Ascending aorta (tissue), 2 donors: ENCODE measurements around the gene WDCP. TPM values are rescaled to one million over a fixed set of nuclear protein-coding genes. Genes with fewer than 3 reads are reported as not detected.
A peak's percentile ranks its signal among the peaks of the same experiment; 100 is the strongest.

ENCODE experiments used
- DNase-seq, 2 donors: peaks; one replicate each; pipeline ENCODE4 v3.0.0-alpha.2; 2019; ENCODE audit warnings: low spot score in 2 of 2
- H3K27ac ChIP-seq, 2 donors: fragments of 200-600 bp; sonication (generic); one replicate each; pipeline ENCODE4 v1.5.1; 2016 to 2017; ENCODE audit warnings: mild to moderate bottlenecking in 1 of 2
- H3K27me3 ChIP-seq: fragments of 200-600 bp; sonication (generic); one replicate; pipeline ENCODE4 v1.5.1; 2017
- H3K36me3 ChIP-seq, 2 donors: fragments of 200-600 bp; sonication (generic); one replicate each; pipeline ENCODE4 v1.5.1; 2016
- H3K4me1 ChIP-seq, 2 donors: fragments of 200-600 bp; sonication (generic); one replicate each; pipeline ENCODE4 v1.5.1; 2016 to 2017; ENCODE audit warnings: mild to moderate bottlenecking in 1 of 2
- H3K4me3 ChIP-seq, 2 donors: fragments of 200-600 bp; sonication (generic); one replicate each; pipeline ENCODE4 v1.5.1; 2016 to 2017; ENCODE audit warnings: mild to moderate bottlenecking in 1 of 2
- H3K9me3 ChIP-seq, 2 donors: fragments of 200-600 bp; sonication (generic); one replicate each; pipeline ENCODE4 v1.5.1; 2016
- intact Hi-C: fragments of 100-400 bp; cut with DNase I; formaldehyde crosslinking; loops from one replicate; pipeline ENCODE4 v1.15.1; 2023
- total RNA-seq: library from RNA; depleted of rRNA; stranded (reverse); fragments of >200 nt; gene quantifications from one replicate; pipeline ENCODE4 v1.1.0, GENCODE V29; 2016
- TF ChIP-seq, protein P1 (sequence below), 3 experiments: fragments of 200-600 bp in 2 of 3; fragments of 450-650 bp in 1 of 3; sonication (generic) in 2 of 3; IDR thresholded peaks; one replicate each; pipeline ENCODE4 v1.5.1; 2016 to 2019; ENCODE audit warnings: antibody characterized with exemption in 3 of 3, mild to moderate bottlenecking in 1 of 3, moderate library complexity in 1 of 3

WDCP gene
- total RNA-seq, 1 donor from 2014 or later: 1.9 TPM

DNA sequence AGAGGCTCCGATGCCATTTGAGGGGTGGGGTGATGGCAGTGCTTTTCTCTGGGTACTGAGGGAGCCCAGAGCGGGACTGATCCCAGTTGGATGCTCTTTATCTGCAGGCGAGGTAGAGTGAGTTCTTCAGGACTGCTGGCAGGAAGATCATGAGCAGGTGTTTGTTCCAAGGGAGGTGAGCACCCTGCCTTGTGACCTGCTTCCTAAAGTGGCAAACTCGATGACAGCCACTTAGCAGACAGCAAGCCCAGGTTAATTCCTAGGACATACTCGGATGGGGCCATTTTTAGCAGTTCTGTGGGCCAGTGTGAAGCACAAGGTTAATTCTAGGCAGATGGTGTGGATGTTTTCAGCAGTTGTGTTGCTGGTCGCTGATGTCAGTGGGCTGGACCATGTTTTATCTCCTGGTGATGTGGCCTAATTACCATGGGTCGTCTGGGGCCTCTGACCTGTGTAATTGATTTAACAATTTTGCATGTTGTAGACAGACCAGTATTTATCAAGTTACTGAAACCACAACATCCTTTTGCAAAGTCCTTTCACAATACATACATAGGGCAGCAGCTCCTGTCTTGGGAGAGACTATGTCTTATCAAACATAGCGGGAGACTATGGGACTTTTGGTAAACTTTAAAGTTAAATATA, 7.3 kb upstream of the WDCP start:
- intact Hi-C loops: no loop called here
- Histone ChIP-seq H3K36me3 (no peaks in the 10 kb centered on the region), H3K27me3 (no peaks in the 10 kb centered on the region), H3K9me3 (no peaks in the 10 kb centered on the region), H3K4me1 (no peaks in the 10 kb centered on the region), H3K27ac (no peak overlapping the region), H3K4me3 (no peak overlapping the region)
- TF ChIP-seq, protein P1, sequence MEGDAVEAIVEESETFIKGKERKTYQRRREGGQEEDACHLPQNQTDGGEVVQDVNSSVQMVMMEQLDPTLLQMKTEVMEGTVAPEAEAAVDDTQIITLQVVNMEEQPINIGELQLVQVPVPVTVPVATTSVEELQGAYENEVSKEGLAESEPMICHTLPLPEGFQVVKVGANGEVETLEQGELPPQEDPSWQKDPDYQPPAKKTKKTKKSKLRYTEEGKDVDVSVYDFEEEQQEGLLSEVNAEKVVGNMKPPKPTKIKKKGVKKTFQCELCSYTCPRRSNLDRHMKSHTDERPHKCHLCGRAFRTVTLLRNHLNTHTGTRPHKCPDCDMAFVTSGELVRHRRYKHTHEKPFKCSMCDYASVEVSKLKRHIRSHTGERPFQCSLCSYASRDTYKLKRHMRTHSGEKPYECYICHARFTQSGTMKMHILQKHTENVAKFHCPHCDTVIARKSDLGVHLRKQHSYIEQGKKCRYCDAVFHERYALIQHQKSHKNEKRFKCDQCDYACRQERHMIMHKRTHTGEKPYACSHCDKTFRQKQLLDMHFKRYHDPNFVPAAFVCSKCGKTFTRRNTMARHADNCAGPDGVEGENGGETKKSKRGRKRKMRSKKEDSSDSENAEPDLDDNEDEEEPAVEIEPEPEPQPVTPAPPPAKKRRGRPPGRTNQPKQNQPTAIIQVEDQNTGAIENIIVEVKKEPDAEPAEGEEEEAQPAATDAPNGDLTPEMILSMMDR (IDR thresholded peaks at IDR 0.05): no peak
- no peak for DNase-seq

DNA sequence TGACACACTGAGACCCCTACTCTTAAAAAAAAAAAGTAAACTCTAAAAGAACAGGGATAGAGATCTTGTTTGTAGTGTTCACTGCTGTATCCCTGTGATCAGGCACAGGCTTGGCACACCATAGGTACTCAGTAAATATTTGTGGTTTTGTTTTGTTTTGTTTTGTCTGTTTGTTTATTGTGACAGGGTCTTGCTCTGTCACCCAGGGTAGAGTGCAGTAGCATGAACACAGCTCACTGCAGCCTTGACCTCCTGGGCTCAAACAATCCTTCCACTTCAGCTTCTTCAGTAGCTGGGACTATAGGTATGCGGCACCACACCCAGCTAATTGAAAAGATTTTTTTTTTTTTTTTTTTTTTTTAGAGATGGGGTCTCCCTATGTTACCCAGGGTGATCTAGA, 5.8 kb upstream of the WDCP start:
- no peak overlapping the region for H3K4me3 ChIP-seq
- H3K27ac ChIP-seq: no peak overlapping the region
- H3K4me1 ChIP-seq: peaks cover 0 to 3% of the 10 kb centered on the region in 2 donors
- intact Hi-C loops: no loop called here
- TF ChIP-seq, protein P1 (IDR thresholded peaks at IDR 0.05): no peak
- H3K9me3 ChIP-seq: no peaks in the 10 kb centered on the region
- H3K36me3 ChIP-seq: no peaks in the 10 kb centered on the region
- H3K27me3 ChIP-seq: no peaks in the 10 kb centered on the region
- DNase-seq: no peak

DNA sequence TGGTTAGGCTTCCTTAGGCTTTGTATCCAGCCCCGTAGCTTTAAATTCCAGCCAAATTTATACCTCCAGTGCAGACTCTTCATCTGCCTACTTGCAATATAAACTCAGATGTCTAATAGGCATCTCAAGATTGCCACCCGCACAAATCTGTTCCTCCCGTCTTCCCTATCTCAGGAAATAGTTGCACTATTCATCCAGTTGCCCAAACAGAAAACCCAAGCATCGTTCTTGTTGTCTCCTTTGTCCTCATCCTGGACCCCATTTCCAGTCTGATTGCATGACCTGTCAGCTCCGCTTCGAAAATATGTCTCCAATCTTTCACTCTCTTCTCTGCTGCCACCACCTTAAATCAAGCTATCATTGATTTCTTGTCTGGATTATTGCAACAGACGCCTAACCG, 4.6 kb upstream of the WDCP start:
- TF ChIP-seq, protein P1 (IDR thresholded peaks at IDR 0.05): no peak
- H3K36me3 ChIP-seq: no peaks in the 10 kb centered on the region
- no peak overlapping the region for H3K27ac ChIP-seq
- peaks cover 0 to 8% of the 10 kb centered on the region in 2 donors for H3K4me1 ChIP-seq
- intact Hi-C loops: no loop called here
- H3K27me3 ChIP-seq: no peaks in the 10 kb centered on the region
- H3K4me3 ChIP-seq: no peak overlapping the region
- no peak for DNase-seq
- no peaks in the 10 kb centered on the region for H3K9me3 ChIP-seq

DNA sequence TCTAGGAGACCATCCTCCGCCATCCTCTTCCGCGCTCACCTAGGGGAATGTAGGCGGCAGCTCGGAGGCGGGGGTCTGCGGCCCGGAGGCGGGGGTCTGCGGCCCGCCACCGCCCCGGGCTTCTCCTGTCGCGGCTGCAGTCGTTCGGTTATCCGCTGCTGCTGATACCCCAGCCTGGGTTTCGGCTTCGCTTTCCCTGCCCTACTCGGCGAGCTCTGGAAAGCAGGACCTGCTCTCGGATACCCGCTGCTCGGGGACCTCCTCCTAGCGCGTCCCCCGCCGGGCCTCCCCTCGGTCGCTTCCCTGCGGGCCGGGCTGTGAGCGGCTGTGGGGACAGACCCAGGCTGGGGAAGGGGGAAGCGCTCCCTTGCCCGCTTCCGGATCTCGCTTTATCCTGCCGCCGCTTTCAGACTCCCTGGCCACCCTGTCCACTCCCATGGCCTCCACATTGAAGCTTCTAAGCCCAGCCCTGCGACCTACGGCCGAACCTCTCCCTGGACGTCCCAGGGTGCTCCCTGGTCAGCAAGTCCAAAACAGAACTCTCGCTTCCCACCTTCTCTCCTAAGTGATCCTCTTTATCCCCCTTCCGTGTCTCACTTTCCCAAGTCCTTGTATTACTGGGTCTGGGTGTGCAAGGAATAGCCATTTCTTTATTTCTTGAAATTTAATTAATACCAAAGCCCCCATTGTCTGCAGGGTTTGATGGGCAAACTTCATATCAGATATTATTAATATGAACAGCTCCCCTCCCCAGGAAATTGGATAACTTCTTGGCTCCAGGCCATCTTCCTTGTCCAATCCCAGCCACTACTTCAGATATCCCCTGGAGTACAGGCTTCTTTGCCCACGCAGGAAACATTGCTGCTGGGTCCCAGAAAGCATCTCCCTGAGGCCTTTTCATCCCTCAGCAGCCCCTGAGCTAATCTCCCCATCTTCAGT, 3.1 kb upstream of the WDCP start:
- DNase-seq: peak in 1 of 2 donors; percentile 69
- Histone ChIP-seq H3K36me3 (no peaks in the 10 kb centered on the region), H3K4me3 (peak overlapping the region; percentile 61 to 95), H3K27me3 (no peaks in the 10 kb centered on the region), H3K27ac (peak overlapping the region; percentile 65 to 82), H3K4me1 (peaks cover 0 to 17% of the 10 kb centered on the region in 2 donors), H3K9me3 (no peaks in the 10 kb centered on the region)
- intact Hi-C loops: no loop called here
- TF ChIP-seq, protein P1 (IDR thresholded peaks at IDR 0.05): no peak

DNA sequence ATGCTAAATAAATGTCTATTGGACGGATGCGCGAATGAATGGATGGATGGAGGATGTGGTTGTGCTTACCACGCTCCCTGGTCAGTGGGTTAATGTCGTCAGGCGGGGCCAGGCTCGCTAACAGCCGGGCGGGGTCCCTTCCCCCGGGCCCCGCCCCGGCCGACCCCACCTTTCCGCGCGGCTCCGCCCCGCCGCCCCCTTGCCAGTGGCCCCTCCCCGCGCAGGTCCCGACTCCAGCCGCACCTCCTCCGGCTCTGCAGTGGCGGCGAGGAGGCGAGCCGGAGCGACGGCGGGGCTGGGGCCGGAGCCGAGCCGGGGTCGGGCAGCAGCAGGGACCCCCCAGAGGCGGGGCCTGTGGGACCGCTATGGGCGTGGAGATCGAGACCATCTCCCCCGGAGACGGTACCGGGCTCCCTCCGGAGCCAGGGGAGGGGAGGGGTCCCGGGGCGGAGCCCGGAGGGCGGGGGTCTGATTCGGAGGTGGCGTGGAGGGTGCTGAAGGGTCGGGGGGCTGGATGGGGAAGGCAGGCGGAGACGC, 2.4 kb upstream of the WDCP start, which contains the start of gene FKBP1B:
FKBP1B (plus strand) TSS at position 257 of the 537 bp plus-strand sequence; CDS start at position 366, 109 bp downstream.
- Histone ChIP-seq H3K4me3 (peak within 1 kb of the TSS; percentile 61 to 95), H3K27me3 (no peaks in the 10 kb centered on the region), H3K27ac (peak within 1 kb of the TSS; percentile 65 to 82), H3K36me3 (no peaks in the 10 kb centered on the region), H3K4me1 (peaks cover 0 to 17% of the 10 kb centered on the region in 2 donors), H3K9me3 (no peaks in the 10 kb centered on the region)
- intact Hi-C loops: loop anchor here (2.0 kb wide), 1 partner anchor 73 kb away; the partner anchor contains the start of genes FAM228B and PFN4
- TF ChIP-seq, protein P1 (IDR thresholded peaks at IDR 0.05): no peak
- DNase-seq: peak in 1 of 2 donors; percentile 82
